ENCODE measurements around the gene LMBRD2.
"Not testable (repeated sequence)": the region's sequence is repeated elsewhere in the genome, so short reads cannot be mapped to it uniquely, and the experiment has no call there.

The LMBRD2 gene

GRCh38 chr5:36151434-36152323 lies at the start of gene LMBRD2, which contains the start of gene SKP2:
Gene LMBRD2 (minus strand): TSS chr5:36151887. CDS start chr5:36143349, 8,538 bp downstream.
Gene SKP2 (plus strand): TSS chr5:36152111. CDS start chr5:36152263, 152 bp downstream.
- DNase-seq, result peak; percentile 91

GRCh38 chr5:36200513-36200912 lies 48.8 kb upstream of the LMBRD2 start:
- DNase-seq, result no peak

- no peak for DNase-seq
These were observed 47.9 kb upstream of the LMBRD2 start for GRCh38 chr5:36199620-36200019.

DNA sequence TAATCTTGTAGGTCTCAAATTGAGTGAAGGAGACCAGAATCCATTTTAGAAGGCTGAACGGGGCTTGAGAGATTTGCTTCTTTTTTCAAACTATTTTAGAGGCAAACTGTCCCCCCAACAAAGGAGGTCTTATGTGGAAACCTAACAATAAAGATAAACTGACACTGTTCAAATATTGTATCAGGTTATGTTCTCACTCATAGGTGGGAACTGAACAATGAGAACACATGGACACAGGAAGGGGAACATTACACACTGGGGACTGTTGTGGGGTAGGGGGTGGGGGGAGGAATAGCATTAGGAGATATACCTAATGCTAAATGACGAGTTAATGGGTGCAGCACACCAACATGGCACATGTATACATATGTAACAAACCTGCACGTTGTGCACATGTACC lies 47.1 kb upstream of the LMBRD2 start:
- not testable (repeated sequence) for DNase-seq

DNA sequence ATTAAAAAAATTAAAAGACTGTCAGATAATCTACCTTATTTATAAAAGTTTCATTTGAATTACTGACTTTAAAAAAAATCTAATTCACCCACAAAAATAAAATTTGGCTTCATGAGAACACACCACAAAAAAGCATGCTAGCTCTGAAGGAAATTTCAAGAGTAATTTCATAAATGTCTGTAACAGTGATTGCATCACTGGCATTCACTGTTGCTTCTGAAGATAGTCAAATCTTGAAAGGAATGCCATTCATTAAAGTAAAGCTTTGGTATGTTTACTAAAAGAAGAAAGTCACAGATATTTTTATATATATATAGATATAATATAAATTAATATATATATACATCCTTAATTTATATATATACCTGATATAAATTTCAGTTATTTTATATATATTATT lies 46.6 kb upstream of the LMBRD2 start:
- no peak for DNase-seq

DNA sequence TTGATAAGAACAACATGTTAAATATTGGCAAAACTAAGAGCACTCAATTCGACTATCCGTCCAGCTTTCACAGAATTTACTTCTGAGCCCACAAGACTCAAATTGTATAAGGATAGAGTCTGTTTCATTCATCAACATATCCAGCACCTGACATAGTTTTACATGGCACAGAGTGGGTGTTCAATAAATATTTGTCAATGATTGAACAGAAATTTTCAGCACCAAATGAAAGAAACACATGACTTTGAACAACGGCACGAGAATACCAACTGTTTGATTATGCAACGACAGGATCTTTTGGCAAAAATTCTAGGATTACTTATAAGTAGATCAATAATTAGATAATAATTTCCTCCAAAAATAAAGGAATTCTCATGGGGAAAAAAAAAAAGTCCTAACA lies 42.1 kb upstream of the LMBRD2 start:
- DNase-seq, result no peak

DNA sequence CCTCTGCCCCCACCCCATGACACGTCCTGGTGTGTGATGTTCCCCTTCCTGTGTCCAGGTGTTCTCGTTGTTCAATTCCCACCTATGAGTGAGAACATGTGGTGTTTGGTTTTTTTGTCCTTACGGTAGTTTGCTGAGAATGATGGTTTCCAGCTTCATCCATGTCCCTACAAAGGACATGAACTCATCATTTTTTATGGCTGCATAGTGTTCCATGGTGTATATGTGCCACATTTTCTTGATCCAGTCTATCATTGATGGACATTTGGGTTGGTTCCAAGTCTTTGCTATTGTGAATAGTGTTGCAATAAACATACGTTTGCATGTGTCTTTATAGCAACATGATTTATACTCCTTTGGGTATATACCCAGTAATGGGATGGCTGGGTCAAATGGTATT lies 32.7 kb upstream of the LMBRD2 start:
- DNase-seq, result not testable (repeated sequence)

GRCh38 chr5:36181774-36182173 lies 30.1 kb upstream of the LMBRD2 start:
- no peak for DNase-seq

- no peak for DNase-seq
These were observed 29.1 kb upstream of the LMBRD2 start for GRCh38 chr5:36180556-36181350.

GRCh38 chr5:36179950-36180349 lies 28.3 kb upstream of the LMBRD2 start:
- no peak for DNase-seq

- no peak for DNase-seq
These were observed 26.8 kb upstream of the LMBRD2 start for GRCh38 chr5:36178524-36178890.

GRCh38 chr5:36177715-36178523 lies 26.2 kb upstream of the LMBRD2 start:
- no peak for DNase-seq

- no peak for DNase-seq
These were observed 25.5 kb upstream of the LMBRD2 start for GRCh38 chr5:36177154-36177553.

- no peak for DNase-seq
These were observed 23.4 kb upstream of the LMBRD2 start for GRCh38 chr5:36175043-36175442.

DNA sequence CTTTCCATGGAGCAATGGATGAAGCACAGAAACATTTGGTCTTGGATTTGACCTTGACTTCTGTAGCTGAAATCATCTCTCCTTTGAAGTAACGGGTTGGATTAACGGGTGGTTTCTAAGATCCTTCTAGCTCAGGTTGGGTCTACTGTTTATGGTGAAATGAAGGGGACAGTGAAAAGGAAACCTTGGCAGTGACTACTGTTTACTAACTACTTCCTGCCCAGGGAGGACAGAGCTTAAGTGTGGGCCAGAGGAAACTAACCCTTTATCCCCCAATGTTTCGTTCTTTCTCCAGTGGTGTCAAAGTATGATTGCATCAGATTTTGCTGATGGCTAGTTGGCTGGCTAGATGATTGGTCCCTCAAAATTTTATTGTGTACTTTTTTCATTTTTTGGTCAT lies 22.4 kb upstream of the LMBRD2 start:
- no peak for DNase-seq

DNA sequence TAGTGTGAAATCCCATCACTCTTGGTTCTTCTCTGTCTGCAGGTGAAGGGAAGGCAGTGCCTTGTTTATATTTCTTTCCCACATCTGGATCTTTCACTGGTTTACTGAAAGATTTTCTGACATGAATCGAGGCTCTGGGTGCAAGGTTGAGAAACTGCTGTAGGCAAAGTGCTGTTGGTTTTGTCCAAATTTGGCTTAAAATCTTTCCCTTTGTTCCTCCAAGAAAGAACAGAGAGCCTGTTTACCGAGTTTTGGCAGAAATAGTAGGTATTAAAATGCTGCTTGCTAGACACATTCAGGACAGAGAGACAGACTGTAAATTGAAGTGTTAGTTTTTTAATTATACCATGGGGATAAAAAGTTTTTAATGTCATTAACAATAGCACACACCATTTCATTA lies 21.7 kb upstream of the LMBRD2 start:
- DNase-seq, result no peak

GRCh38 chr5:36172599-36172998 lies 20.9 kb upstream of the LMBRD2 start:
- no peak for DNase-seq

GRCh38 chr5:36170832-36171424 lies 19.2 kb upstream of the LMBRD2 start:
- DNase-seq, result no peak

DNA sequence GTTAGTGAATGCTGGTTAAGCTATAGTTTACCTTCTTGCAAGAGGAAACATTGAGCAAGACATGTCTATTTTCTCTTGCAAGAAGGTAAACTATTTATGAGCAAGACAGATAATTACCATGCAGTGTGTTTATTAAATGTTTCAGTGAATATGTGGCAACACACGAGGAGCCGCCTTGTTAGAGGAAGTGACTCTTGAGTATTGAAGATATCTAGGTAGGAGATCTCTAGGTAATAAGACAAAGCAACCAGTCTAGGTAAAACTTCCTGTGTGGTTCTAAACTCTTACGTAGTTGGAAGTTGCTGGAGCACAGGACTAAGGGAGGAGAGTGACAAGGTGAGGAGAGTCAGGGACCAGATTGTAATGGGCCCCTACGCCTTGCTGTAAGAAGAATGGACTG lies 17.1 kb upstream of the LMBRD2 start:
- DNase-seq, result no peak

DNA sequence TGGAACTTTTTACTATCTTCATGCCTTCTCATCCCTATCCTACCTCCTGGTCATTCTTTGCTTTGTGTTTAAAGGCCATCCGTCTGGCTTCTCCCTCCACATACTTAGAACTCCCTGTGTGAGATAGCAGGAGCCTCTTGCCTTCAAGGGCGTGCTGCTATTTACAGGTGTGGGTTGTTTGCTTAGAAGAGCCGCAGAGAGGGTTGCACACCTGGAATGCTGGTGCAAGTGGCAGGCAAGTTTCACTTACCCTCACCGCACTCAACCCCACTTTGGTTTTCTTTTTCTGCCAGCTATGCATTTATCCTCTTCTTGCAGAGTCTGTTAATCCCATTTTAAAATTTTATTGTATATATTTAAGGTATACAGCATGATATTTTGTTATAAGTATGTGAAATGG lies 12.8 kb upstream of the LMBRD2 start:
- no peak for DNase-seq

DNA sequence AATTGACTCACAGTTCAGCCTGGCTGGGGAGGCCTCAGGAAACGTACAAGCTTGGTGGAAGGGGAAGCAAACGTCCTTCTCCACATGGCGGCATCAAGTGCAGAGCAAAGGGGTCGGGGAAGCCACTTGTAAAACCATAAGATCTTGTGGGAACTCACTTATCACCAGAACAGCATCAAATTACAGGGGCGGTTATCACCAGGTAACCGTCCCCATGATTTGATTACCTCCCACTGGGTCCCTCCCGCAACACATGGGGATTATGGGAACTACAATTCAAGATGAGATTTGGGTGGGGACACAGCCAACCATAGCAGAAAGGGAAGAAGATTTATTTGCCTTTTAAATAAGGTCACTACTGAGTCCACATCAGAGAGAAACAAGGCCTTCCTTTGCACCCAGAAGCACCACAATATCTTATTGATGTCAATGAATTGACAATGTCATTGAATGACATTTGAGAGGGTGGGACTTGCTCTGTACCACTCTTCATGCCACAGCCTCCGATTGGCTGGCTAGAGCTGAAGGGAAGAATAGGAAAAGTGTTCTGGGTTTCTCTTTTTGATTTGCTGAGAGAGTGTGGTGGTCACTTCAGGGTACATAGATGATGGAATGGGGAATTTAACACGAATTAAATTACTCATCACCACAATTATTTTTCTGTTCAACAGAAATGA lies 11.3 kb upstream of the LMBRD2 start:
- no peak for DNase-seq

GRCh38 chr5:36161361-36161760 lies 9.7 kb upstream of the LMBRD2 start:
- DNase-seq, result no peak

Measured in 8988T (cell line).